Measurements from ENCODE around the gene PERP. TPM values are rescaled to one million over a fixed set of nuclear protein-coding genes. Genes with fewer than 3 reads are reported as not detected.
A peak's percentile ranks its signal among the peaks of the same experiment; 100 is the strongest.

PERP gene
- total RNA-seq, 1 donor from 2014 or later: 43.1 TPM

DNA sequence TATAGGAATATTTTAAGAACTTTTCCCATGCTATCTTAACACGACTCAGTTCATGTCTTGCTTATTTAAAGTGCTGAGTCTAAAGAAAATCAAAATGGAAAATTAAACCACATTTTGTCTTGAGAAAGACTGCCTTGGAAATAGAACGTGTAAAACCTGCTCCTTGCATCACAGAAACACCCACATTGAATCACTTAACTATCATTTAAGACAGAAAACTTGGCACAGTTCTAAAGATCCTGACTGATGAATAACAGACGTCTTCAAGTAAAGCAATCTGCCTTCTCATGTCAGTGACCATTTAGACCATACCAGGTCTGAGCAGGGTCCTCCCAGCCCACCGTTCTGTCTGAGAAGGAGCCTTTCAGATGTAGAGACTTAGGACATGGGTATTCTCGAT, 7.4 kb downstream of the PERP start:
- peak overlapping the region; percentile 24 for H3K4me2 ChIP-seq (ENCODE audit: low read length)
- H3K9me3 ChIP-seq (ENCODE audit: insufficient read depth, low read depth, low read length): no peaks in the 10 kb centered on the region
- TF ChIP-seq EZH2 (IDR thresholded peaks at IDR 0.05; ENCODE audit: insufficient read depth, low read length): no peak
- TF ChIP-seq, protein P1, sequence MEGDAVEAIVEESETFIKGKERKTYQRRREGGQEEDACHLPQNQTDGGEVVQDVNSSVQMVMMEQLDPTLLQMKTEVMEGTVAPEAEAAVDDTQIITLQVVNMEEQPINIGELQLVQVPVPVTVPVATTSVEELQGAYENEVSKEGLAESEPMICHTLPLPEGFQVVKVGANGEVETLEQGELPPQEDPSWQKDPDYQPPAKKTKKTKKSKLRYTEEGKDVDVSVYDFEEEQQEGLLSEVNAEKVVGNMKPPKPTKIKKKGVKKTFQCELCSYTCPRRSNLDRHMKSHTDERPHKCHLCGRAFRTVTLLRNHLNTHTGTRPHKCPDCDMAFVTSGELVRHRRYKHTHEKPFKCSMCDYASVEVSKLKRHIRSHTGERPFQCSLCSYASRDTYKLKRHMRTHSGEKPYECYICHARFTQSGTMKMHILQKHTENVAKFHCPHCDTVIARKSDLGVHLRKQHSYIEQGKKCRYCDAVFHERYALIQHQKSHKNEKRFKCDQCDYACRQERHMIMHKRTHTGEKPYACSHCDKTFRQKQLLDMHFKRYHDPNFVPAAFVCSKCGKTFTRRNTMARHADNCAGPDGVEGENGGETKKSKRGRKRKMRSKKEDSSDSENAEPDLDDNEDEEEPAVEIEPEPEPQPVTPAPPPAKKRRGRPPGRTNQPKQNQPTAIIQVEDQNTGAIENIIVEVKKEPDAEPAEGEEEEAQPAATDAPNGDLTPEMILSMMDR (IDR thresholded peaks at IDR 0.05; ENCODE audit: insufficient read depth, low read depth, low read length): no peak
- H2AFZ ChIP-seq (ENCODE audit: low read depth, low read length): no peak overlapping the region
- no peak overlapping the region for H3K27ac ChIP-seq (ENCODE audit: low read depth, low read length)
- Mint-ChIP-seq H3K4me3 (ENCODE audit: unreplicated experiment) (no peak overlapping the region), H3K27me3 (ENCODE audit: low read depth, unreplicated experiment) (no peaks in the 10 kb centered on the region), H3K4me1 (ENCODE audit: low read depth, unreplicated experiment) (no peaks in the 10 kb centered on the region), H3K27ac (ENCODE audit: unreplicated experiment) (no peak overlapping the region), H3K36me3 (ENCODE audit: low read depth, unreplicated experiment) (peaks cover 6% of the 10 kb centered on the region), H3K9me3 (ENCODE audit: unreplicated experiment) (peaks cover 5% of the 10 kb centered on the region)
- peak; percentile 29 for FAIRE-seq
- DNase-seq (ENCODE audit: low read depth): peak; percentile 64
- H3K4me3 ChIP-seq (ENCODE audit: insufficient read depth, low read depth, low read length): no peak overlapping the region
- no peaks in the 10 kb centered on the region for H3K27me3 ChIP-seq (ENCODE audit: insufficient read depth, low read length)
- no peaks in the 10 kb centered on the region for H3K4me1 ChIP-seq (ENCODE audit: insufficient read depth, low read length)
- H3K36me3 ChIP-seq (ENCODE audit: insufficient read depth, low read length): peaks cover 7% of the 10 kb centered on the region
- no peak overlapping the region for H3K9ac ChIP-seq (ENCODE audit: low read length)
- H4K20me1 ChIP-seq (ENCODE audit: insufficient read depth, low read length): peaks cover 6% of the 10 kb centered on the region
- H3K79me2 ChIP-seq (ENCODE audit: insufficient read depth, low read length): peaks cover 13% of the 10 kb centered on the region

DNA sequence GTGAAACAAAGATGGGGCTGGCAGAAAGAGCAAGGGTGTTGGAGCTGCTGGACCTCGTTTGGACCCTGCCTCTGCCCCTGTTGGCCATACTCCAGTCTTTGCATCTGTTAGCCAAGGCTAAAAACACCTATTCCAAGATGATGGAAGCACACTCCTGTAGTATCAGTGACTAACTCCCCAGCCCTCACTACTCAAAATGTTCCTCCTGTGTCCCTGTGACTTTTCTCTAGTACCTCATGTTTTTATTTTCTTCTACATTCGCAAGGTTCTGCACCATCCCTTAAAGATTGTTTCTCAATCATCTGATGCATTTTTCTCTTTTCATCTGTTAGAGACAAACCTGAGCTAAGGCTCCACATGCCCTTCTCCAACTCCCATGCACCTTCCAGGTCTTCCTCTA, 8.9 kb downstream of the PERP start:
- Histone ChIP-seq H2AFZ (ENCODE audit: low read depth, low read length) (no peak overlapping the region), H3K36me3 (ENCODE audit: insufficient read depth, low read length) (peaks cover 7% of the 10 kb centered on the region), H3K27ac (ENCODE audit: low read depth, low read length) (no peak overlapping the region), H4K20me1 (ENCODE audit: insufficient read depth, low read length) (peaks cover 6% of the 10 kb centered on the region), H3K4me1 (ENCODE audit: insufficient read depth, low read length) (no peaks in the 10 kb centered on the region), H3K9me3 (ENCODE audit: insufficient read depth, low read depth, low read length) (no peaks in the 10 kb centered on the region), H3K9ac (ENCODE audit: low read length) (no peak overlapping the region), H3K27me3 (ENCODE audit: insufficient read depth, low read length) (no peaks in the 10 kb centered on the region), H3K79me2 (ENCODE audit: insufficient read depth, low read length) (peaks cover 8% of the 10 kb centered on the region), H3K4me3 (ENCODE audit: insufficient read depth, low read depth, low read length) (no peak overlapping the region), H3K4me2 (ENCODE audit: low read length) (no peak overlapping the region)
- Mint-ChIP-seq H3K36me3 (ENCODE audit: low read depth, unreplicated experiment) (peaks cover 8% of the 10 kb centered on the region), H3K4me3 (ENCODE audit: unreplicated experiment) (no peak overlapping the region), H3K4me1 (ENCODE audit: low read depth, unreplicated experiment) (no peaks in the 10 kb centered on the region), H3K27ac (ENCODE audit: unreplicated experiment) (no peak overlapping the region), H3K9me3 (ENCODE audit: unreplicated experiment) (peaks cover 5% of the 10 kb centered on the region), H3K27me3 (ENCODE audit: low read depth, unreplicated experiment) (no peaks in the 10 kb centered on the region)
- FAIRE-seq (no peak), DNase-seq (ENCODE audit: low read depth) (no peak)
- no peak for TF ChIP-seq EZH2 (IDR thresholded peaks at IDR 0.05; ENCODE audit: insufficient read depth, low read length)
- TF ChIP-seq, protein P1 (IDR thresholded peaks at IDR 0.05; ENCODE audit: insufficient read depth, low read depth, low read length): no peak

DNA sequence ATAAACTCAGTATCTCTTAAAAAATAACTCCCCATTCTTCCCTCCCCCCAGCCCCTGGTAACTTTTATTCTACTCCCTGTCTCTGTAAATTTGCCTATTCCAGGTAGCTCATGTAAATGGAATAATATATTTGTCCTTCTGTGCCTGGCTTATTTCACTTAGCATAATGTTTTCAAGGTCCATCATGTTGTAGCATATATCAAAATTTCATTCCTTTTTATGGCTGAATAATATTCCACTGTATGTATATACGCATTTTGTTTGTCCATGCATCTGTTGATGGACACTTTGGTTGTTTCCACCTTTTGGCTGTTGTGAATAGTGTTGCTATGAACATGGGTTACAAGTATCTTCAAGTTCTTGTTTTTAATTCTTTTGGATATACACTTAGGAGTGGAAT, 13.0 kb downstream of the PERP start:
- no peaks in the 10 kb centered on the region for H3K27me3 ChIP-seq (ENCODE audit: insufficient read depth, low read length)
- FAIRE-seq (no peak), DNase-seq (ENCODE audit: low read depth) (no peak)
- H3K9me3 Mint-ChIP-seq (ENCODE audit: unreplicated experiment): peaks cover 5% of the 10 kb centered on the region
- H3K4me1 ChIP-seq (ENCODE audit: insufficient read depth, low read length): peaks cover under 1% of the 10 kb centered on the region
- peaks cover 8% of the 10 kb centered on the region for H3K79me2 ChIP-seq (ENCODE audit: insufficient read depth, low read length)
- no peak overlapping the region for H3K27ac ChIP-seq (ENCODE audit: low read depth, low read length)
- H4K20me1 ChIP-seq (ENCODE audit: insufficient read depth, low read length): no peaks in the 10 kb centered on the region
- no peak overlapping the region for H3K27ac Mint-ChIP-seq (ENCODE audit: unreplicated experiment)
- no peak overlapping the region for H3K4me3 Mint-ChIP-seq (ENCODE audit: unreplicated experiment)
- no peak overlapping the region for H3K4me3 ChIP-seq (ENCODE audit: insufficient read depth, low read depth, low read length)
- H3K4me1 Mint-ChIP-seq (ENCODE audit: low read depth, unreplicated experiment): no peaks in the 10 kb centered on the region
- H3K36me3 ChIP-seq (ENCODE audit: insufficient read depth, low read length): peaks cover 7% of the 10 kb centered on the region
- no peak overlapping the region for H2AFZ ChIP-seq (ENCODE audit: low read depth, low read length)
- H3K9ac ChIP-seq (ENCODE audit: low read length): no peak overlapping the region
- no peaks in the 10 kb centered on the region for H3K27me3 Mint-ChIP-seq (ENCODE audit: low read depth, unreplicated experiment)
- peaks cover 24% of the 10 kb centered on the region for H3K36me3 Mint-ChIP-seq (ENCODE audit: low read depth, unreplicated experiment)
- H3K4me2 ChIP-seq (ENCODE audit: low read length): no peak overlapping the region
- no peaks in the 10 kb centered on the region for H3K9me3 ChIP-seq (ENCODE audit: insufficient read depth, low read depth, low read length)
- TF ChIP-seq, protein P1 (IDR thresholded peaks at IDR 0.05; ENCODE audit: insufficient read depth, low read depth, low read length): no peak
- TF ChIP-seq EZH2 (IDR thresholded peaks at IDR 0.05; ENCODE audit: insufficient read depth, low read length): no peak
